Neural cell (in vitro differentiated cells): ENCODE data around the gene NFIA. TPM values are rescaled to one million over a fixed set of nuclear protein-coding genes. Genes with fewer than 3 reads are reported as not detected.

Experiments
- H2AFZ ChIP-seq: fragments of 200-600, 300-800 bp; sonication (generic), shearing (Covaris generic); 2 replicates; pipeline ENCODE4 v1.6.0; 2014; ENCODE audit warnings: low read depth, mild to moderate bottlenecking, antibody characterized with exemption, low read length, moderate library complexity
- H3F3A ChIP-seq: fragments of 200-600 bp; shearing (Covaris generic); 2 replicates; pipeline ENCODE4 v1.6.1; 2016; ENCODE audit warnings: mild to moderate bottlenecking, moderate library complexity, mixed read lengths, antibody characterized with exemption, low read length; ENCODE audit not compliant: insufficient read depth, poor library complexity, severe bottlenecking
- H3K27ac ChIP-seq: fragments of 200-600, 300-800 bp; sonication (generic), shearing (Covaris generic); 2 replicates; pipeline ENCODE4 v1.5.1; 2014; ENCODE audit warnings: mild to moderate bottlenecking, low read length, moderate library complexity
- H3K27me3 ChIP-seq: fragments of 300-800, 200-600 bp; sonication (generic), shearing (Covaris generic); 2 replicates; pipeline ENCODE4 v1.6.0; 2014; ENCODE audit warnings: mild to moderate bottlenecking, low read depth, low read length, moderate library complexity; ENCODE audit not compliant: insufficient read depth
- H3K36me3 ChIP-seq: fragments of 300-800, 200-600 bp; sonication (generic), shearing (Covaris generic); 2 replicates; pipeline ENCODE4 v1.5.1; 2014; ENCODE audit warnings: mild to moderate bottlenecking, antibody characterized with exemption, low read length, moderate library complexity; ENCODE audit not compliant: insufficient read depth
- H3K4me2 ChIP-seq: fragments of 300-800, 200-600 bp; sonication (generic), shearing (Covaris generic); 2 replicates; pipeline ENCODE4 v1.6.0; 2014; ENCODE audit warnings: mild to moderate bottlenecking, low read length
- H3K4me3 ChIP-seq: fragments of 300-800, 200-600 bp; sonication (generic), shearing (Covaris generic); 2 replicates; pipeline ENCODE4 v1.5.1; 2014; ENCODE audit warnings: mild to moderate bottlenecking, low read length, moderate library complexity
- H3K79me2 ChIP-seq: fragments of 200-600 bp; shearing (Covaris generic); replicated peaks from 2 replicates; pipeline ENCODE4 v1.6.0; 2014; ENCODE audit warnings: mild to moderate bottlenecking, low read length, moderate library complexity; ENCODE audit not compliant: insufficient read depth
- H3K9ac ChIP-seq: fragments of 300-800, 200-600 bp; sonication (generic), shearing (Covaris generic); 2 replicates; pipeline ENCODE4 v1.6.1; 2016; ENCODE audit warnings: mild to moderate bottlenecking, low read length, mixed read lengths
- H3K9me2 ChIP-seq: fragments of 200-600 bp; shearing (Covaris generic); 2 replicates; pipeline ENCODE4 v1.6.1; 2016; ENCODE audit warnings: mild to moderate bottlenecking, low read length, mixed read lengths; ENCODE audit not compliant: insufficient read depth
- H3K9me3 ChIP-seq: fragments of 200-600, 300-800 bp; sonication (generic), shearing (Covaris generic); 2 replicates; pipeline ENCODE4 v1.6.1; 2016; ENCODE audit warnings: mild to moderate bottlenecking, mixed run types, low read length, moderate library complexity, mixed read lengths
- H4K20me1 ChIP-seq: fragments of 200-600 bp; shearing (Covaris generic); 2 replicates; pipeline ENCODE4 v1.6.1; 2016; ENCODE audit warnings: mild to moderate bottlenecking, mixed run types; ENCODE audit not compliant: insufficient read depth
- EP300 ChIP-seq: fragments of 450-650 bp; conservative IDR thresholded peaks from 2 replicates; pipeline ENCODE4 v1.6.1; 2014; ENCODE audit warnings: antibody characterized with exemption, mild to moderate bottlenecking, moderate library complexity; ENCODE audit not compliant: poor library complexity, severe bottlenecking
- EZH2 ChIP-seq: fragments of 200-600, 300-800 bp; shearing (Covaris generic), sonication (generic); IDR thresholded peaks from 2 replicates; pipeline ENCODE4 v1.6.1; 2014; ENCODE audit warnings: antibody characterized with exemption, low read length, borderline replicate concordance, mild to moderate bottlenecking; ENCODE audit not compliant: insufficient read depth, poor library complexity, severe bottlenecking
- MXI1 ChIP-seq: fragments of 450-650 bp; conservative IDR thresholded peaks from 2 replicates; pipeline ENCODE4 v1.6.1; 2014; ENCODE audit warnings: antibody characterized with exemption, mild to moderate bottlenecking; ENCODE audit not compliant: poor library complexity, severe bottlenecking
- POLR2AphosphoS5 ChIP-seq: IDR thresholded peaks from 2 replicates; pipeline ENCODE4 v1.6.1; 2012
- RAD21 ChIP-seq: fragments of 450-650 bp; conservative IDR thresholded peaks from 2 replicates; pipeline ENCODE4 v1.6.1; 2014; ENCODE audit warnings: antibody characterized with exemption, mild to moderate bottlenecking, moderate library complexity
- SMC3 ChIP-seq: fragments of 450-650 bp; conservative IDR thresholded peaks from 2 replicates; pipeline ENCODE4 v1.6.1; 2014; ENCODE audit warnings: antibody characterized with exemption, mild to moderate bottlenecking, moderate library complexity; ENCODE audit not compliant: poor library complexity
- TAF1 ChIP-seq: IDR thresholded peaks from 2 replicates; pipeline ENCODE4 v1.6.1; 2012; ENCODE audit warnings: low read depth
- polyA plus RNA-seq: library from polyadenylated mRNA; depleted of rRNA; stranded (reverse); fragments of >200 nt; gene quantifications from 2 replicates; pipeline ENCODE4 v1.2.3, GENCODE V29; 2014
- TF ChIP-seq, protein P1 (sequence below): fragments of 450-650 bp; IDR thresholded peaks from 2 replicates; pipeline ENCODE4 v1.5.1; 2014; ENCODE audit warnings: antibody characterized with exemption, mild to moderate bottlenecking, moderate library complexity; ENCODE audit not compliant: poor library complexity, severe bottlenecking
- TF ChIP-seq, protein P2 (sequence below): IDR thresholded peaks from 2 replicates; pipeline ENCODE4 v1.6.1; 2012; ENCODE audit warnings: borderline replicate concordance

Gene NFIA
- polyA plus RNA-seq, 1 donor from 2014 or later: 0.47 TPM

DNA sequence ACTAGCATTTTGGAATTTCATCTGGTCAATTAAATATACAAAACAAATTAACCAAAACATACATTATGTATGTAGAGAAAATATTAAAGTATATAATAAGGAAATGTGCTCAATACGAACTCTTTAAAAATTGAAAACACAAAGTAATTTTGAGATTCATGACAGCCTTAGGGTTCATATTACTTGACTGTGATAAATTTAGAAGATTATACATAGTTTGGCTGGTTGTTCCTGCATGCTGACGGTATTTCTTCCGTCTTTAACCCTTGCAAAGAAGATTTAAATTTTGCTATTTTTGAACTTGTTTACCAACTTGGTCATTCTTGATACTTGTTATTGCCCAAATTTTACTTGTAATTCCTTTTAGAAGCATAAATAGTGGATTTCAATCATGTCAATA lies 298.2 kb downstream of the NFIA start:
- no peaks in the 10 kb centered on the region for H3K79me2 ChIP-seq
- no peaks in the 10 kb centered on the region for H3K9me3 ChIP-seq
- no peaks in the 10 kb centered on the region for H3K36me3 ChIP-seq
- H3F3A ChIP-seq: no peaks in the 10 kb centered on the region
- H2AFZ ChIP-seq: no peak overlapping the region
- no peak overlapping the region for H3K4me3 ChIP-seq
- no peak overlapping the region for H3K27ac ChIP-seq
- no peaks in the 10 kb centered on the region for H3K9me2 ChIP-seq
- TF ChIP-seq POLR2AphosphoS5: no peak
- no peak for TF ChIP-seq RAD21
- TF ChIP-seq EP300: no peak
- no peaks in the 10 kb centered on the region for H4K20me1 ChIP-seq
- H3K27me3 ChIP-seq: no peaks in the 10 kb centered on the region
- H3K9ac ChIP-seq: no peak overlapping the region
- no peak overlapping the region for H3K4me2 ChIP-seq

- no peak overlapping the region for H2AFZ ChIP-seq
- H3K27ac ChIP-seq: no peak overlapping the region
- no peaks in the 10 kb centered on the region for H3K27me3 ChIP-seq
- no peak overlapping the region for H3K9ac ChIP-seq
- H4K20me1 ChIP-seq: no peaks in the 10 kb centered on the region
- TF ChIP-seq, protein P1, sequence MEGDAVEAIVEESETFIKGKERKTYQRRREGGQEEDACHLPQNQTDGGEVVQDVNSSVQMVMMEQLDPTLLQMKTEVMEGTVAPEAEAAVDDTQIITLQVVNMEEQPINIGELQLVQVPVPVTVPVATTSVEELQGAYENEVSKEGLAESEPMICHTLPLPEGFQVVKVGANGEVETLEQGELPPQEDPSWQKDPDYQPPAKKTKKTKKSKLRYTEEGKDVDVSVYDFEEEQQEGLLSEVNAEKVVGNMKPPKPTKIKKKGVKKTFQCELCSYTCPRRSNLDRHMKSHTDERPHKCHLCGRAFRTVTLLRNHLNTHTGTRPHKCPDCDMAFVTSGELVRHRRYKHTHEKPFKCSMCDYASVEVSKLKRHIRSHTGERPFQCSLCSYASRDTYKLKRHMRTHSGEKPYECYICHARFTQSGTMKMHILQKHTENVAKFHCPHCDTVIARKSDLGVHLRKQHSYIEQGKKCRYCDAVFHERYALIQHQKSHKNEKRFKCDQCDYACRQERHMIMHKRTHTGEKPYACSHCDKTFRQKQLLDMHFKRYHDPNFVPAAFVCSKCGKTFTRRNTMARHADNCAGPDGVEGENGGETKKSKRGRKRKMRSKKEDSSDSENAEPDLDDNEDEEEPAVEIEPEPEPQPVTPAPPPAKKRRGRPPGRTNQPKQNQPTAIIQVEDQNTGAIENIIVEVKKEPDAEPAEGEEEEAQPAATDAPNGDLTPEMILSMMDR: no peak
- no peak for TF ChIP-seq SMC3
- TF ChIP-seq TAF1: no peak
- TF ChIP-seq POLR2AphosphoS5: no peak
- TF ChIP-seq EZH2: no peak
- no peak for TF ChIP-seq MXI1
- TF ChIP-seq, protein P2, sequence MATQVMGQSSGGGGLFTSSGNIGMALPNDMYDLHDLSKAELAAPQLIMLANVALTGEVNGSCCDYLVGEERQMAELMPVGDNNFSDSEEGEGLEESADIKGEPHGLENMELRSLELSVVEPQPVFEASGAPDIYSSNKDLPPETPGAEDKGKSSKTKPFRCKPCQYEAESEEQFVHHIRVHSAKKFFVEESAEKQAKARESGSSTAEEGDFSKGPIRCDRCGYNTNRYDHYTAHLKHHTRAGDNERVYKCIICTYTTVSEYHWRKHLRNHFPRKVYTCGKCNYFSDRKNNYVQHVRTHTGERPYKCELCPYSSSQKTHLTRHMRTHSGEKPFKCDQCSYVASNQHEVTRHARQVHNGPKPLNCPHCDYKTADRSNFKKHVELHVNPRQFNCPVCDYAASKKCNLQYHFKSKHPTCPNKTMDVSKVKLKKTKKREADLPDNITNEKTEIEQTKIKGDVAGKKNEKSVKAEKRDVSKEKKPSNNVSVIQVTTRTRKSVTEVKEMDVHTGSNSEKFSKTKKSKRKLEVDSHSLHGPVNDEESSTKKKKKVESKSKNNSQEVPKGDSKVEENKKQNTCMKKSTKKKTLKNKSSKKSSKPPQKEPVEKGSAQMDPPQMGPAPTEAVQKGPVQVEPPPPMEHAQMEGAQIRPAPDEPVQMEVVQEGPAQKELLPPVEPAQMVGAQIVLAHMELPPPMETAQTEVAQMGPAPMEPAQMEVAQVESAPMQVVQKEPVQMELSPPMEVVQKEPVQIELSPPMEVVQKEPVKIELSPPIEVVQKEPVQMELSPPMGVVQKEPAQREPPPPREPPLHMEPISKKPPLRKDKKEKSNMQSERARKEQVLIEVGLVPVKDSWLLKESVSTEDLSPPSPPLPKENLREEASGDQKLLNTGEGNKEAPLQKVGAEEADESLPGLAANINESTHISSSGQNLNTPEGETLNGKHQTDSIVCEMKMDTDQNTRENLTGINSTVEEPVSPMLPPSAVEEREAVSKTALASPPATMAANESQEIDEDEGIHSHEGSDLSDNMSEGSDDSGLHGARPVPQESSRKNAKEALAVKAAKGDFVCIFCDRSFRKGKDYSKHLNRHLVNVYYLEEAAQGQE: no peak
- TF ChIP-seq RAD21: no peak
- H3K9me3 ChIP-seq: no peaks in the 10 kb centered on the region
- H3K4me2 ChIP-seq: no peak overlapping the region
- H3K79me2 ChIP-seq: no peaks in the 10 kb centered on the region
- no peaks in the 10 kb centered on the region for H3K9me2 ChIP-seq
- H3K4me3 ChIP-seq: no peak overlapping the region
- no peaks in the 10 kb centered on the region for H3F3A ChIP-seq
- no peaks in the 10 kb centered on the region for H3K36me3 ChIP-seq
Observed at GRCh38 chr1:61386323-61386722, 304.0 kb downstream of the NFIA start.

DNA sequence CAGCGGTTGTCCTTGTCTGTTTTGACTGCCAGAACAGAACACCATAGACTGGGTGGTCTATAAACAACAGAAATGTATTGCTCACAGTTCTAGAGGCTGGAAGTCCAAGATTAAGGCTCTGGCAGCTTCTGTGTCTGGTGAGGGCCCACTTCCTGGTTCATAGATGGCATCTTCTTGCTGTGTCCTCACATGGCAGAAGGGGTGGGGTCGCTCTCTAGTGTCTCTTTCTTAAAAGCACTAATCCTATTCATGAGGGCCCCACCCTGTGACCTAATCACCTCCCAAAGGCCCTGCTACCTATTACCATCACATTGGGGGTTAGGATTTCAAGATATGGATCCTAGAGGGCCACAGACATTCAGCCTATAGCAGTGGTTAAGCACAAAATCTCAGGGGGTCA lies 304.4 kb downstream of the NFIA start:
- H3K36me3 ChIP-seq: no peaks in the 10 kb centered on the region
- no peaks in the 10 kb centered on the region for H3K79me2 ChIP-seq
- H3K27ac ChIP-seq: no peak overlapping the region
- no peak overlapping the region for H3K4me2 ChIP-seq
- no peaks in the 10 kb centered on the region for H4K20me1 ChIP-seq
- no peaks in the 10 kb centered on the region for H3F3A ChIP-seq
- H2AFZ ChIP-seq: no peak overlapping the region
- no peak overlapping the region for H3K4me3 ChIP-seq
- no peaks in the 10 kb centered on the region for H3K27me3 ChIP-seq
- no peaks in the 10 kb centered on the region for H3K9me2 ChIP-seq
- no peak overlapping the region for H3K9ac ChIP-seq
- no peaks in the 10 kb centered on the region for H3K9me3 ChIP-seq
- no peak for TF ChIP-seq SMC3
- TF ChIP-seq EP300: no peak
- no peak for TF ChIP-seq MXI1
- TF ChIP-seq, protein P2: no peak
- TF ChIP-seq, protein P1: no peak
- TF ChIP-seq RAD21: no peak
- TF ChIP-seq POLR2AphosphoS5: no peak
- TF ChIP-seq TAF1: no peak
- no peak for TF ChIP-seq EZH2
